Trophoblast cell (in vitro differentiated cells and primary cell): Measurements from ENCODE around the gene PRMT5. TPM values are rescaled to one million over a fixed set of nuclear protein-coding genes. Genes with fewer than 3 reads are reported as not detected.

Experiments used
- DNase-seq, 2 donors: peaks; one replicate each; pipeline ENCODE4 v3.0.0-alpha.2; 2016
- H2AFZ ChIP-seq: 2 replicates; pipeline ENCODE4 v1.6.1; 2013; ENCODE audit warnings: low read length, moderate library complexity, mild to moderate bottlenecking; ENCODE audit not compliant: insufficient read depth, poor library complexity
- H2AK5ac ChIP-seq: 2 replicates; pipeline ENCODE4 v1.6.1; 2013; ENCODE audit warnings: mild to moderate bottlenecking, low read length
- H2BK120ac ChIP-seq: 2 replicates; pipeline ENCODE4 v1.6.1; 2013; ENCODE audit warnings: low read length, mild to moderate bottlenecking, moderate library complexity; ENCODE audit not compliant: insufficient read depth, poor library complexity
- H2BK12ac ChIP-seq: 2 replicates; pipeline ENCODE4 v1.6.1; 2013; ENCODE audit warnings: mild to moderate bottlenecking, low read length, moderate library complexity
- H2BK5ac ChIP-seq: 2 replicates; pipeline ENCODE4 v1.6.1; 2013; ENCODE audit warnings: low read length, low read depth, moderate library complexity, mild to moderate bottlenecking; ENCODE audit not compliant: poor library complexity
- H3K14ac ChIP-seq: 2 replicates; pipeline ENCODE4 v1.6.1; 2013; ENCODE audit warnings: mild to moderate bottlenecking, low read length
- H3K18ac ChIP-seq: 2 replicates; pipeline ENCODE4 v1.6.1; 2013; ENCODE audit warnings: mild to moderate bottlenecking, low read length
- H3K23ac ChIP-seq: 2 replicates; pipeline ENCODE4 v1.6.1; 2013; ENCODE audit warnings: low read length
- H3K27ac ChIP-seq: 2 replicates; pipeline ENCODE4 v1.5.1; 2013; ENCODE audit warnings: low read depth, mild to moderate bottlenecking, inconsistent platforms, low read length, moderate library complexity
- H3K27me3 ChIP-seq: 2 replicates; pipeline ENCODE4 v1.6.1; 2013; ENCODE audit warnings: inconsistent platforms, mild to moderate bottlenecking, low read length, moderate library complexity; ENCODE audit not compliant: insufficient read depth
- H3K36me3 ChIP-seq, 2 experiments: 1 replicate in 1 of 2; 2 replicates in 1 of 2; pipeline ENCODE4 v1.6.1; 2013; ENCODE audit warnings: low read length in 2 of 2, mild to moderate bottlenecking in 2 of 2, moderate library complexity in 1 of 2; ENCODE audit not compliant: insufficient read depth in 2 of 2, control insufficient read depth in 1 of 2
- H3K4ac ChIP-seq: 2 replicates; pipeline ENCODE4 v1.6.1; 2013; ENCODE audit warnings: low read depth, mild to moderate bottlenecking, low read length, moderate library complexity
- H3K4me1 ChIP-seq, 2 experiments: 1 replicate in 1 of 2; 2 replicates in 1 of 2; pipeline ENCODE4 v1.6.1; 2013; ENCODE audit warnings: low read length in 2 of 2, mild to moderate bottlenecking in 2 of 2, moderate library complexity in 1 of 2; ENCODE audit not compliant: insufficient read depth in 2 of 2, control insufficient read depth in 1 of 2
- H3K4me2 ChIP-seq: 2 replicates; pipeline ENCODE4 v1.6.1; 2013; ENCODE audit warnings: inconsistent platforms, mild to moderate bottlenecking, low read length, moderate library complexity
- H3K4me3 ChIP-seq: 2 replicates; pipeline ENCODE4 v1.5.1; 2013; ENCODE audit warnings: mild to moderate bottlenecking, low read depth, low read length, inconsistent platforms
- H3K79me1 ChIP-seq: one replicate; pipeline ENCODE4 v1.6.1; 2013; ENCODE audit warnings: low read length
- H3K79me2 ChIP-seq: 2 replicates; pipeline ENCODE4 v1.6.1; 2013; ENCODE audit warnings: low read length, mild to moderate bottlenecking; ENCODE audit not compliant: control insufficient read depth, insufficient read depth, poor library complexity
- H3K9ac ChIP-seq: 2 replicates; pipeline ENCODE4 v1.6.1; 2013; ENCODE audit warnings: mild to moderate bottlenecking, low read length
- H3K9me3 ChIP-seq: 2 replicates; pipeline ENCODE4 v1.6.1; 2013; ENCODE audit warnings: low read depth, mild to moderate bottlenecking, control low read depth, inconsistent platforms, low read length; ENCODE audit not compliant: insufficient read depth
- H4K12ac ChIP-seq: 2 replicates; pipeline ENCODE4 v1.6.1; 2013; ENCODE audit warnings: low read depth, mild to moderate bottlenecking, low read length, moderate library complexity
- H4K8ac ChIP-seq: 2 replicates; pipeline ENCODE4 v1.6.1; 2013; ENCODE audit warnings: low read depth, mild to moderate bottlenecking, low read length, moderate library complexity
- H4K91ac ChIP-seq: one replicate; pipeline ENCODE4 v1.6.1; 2013; ENCODE audit warnings: low read depth, mild to moderate bottlenecking, low read length, moderate library complexity
- WGBS: extraction: QIAGEN DNeasy Blood & Tissue Kit; methylation state at CpG from one replicate; pipeline ENCODE4 v1.1.7; 2013; ENCODE audit warnings: missing lambda C conversion rate; ENCODE audit not compliant: insufficient read length, insufficient coverage; ENCODE audit errors: extremely low coverage; 5-methylcytosine and 5-hydroxymethylcytosine counted together
- polyA plus RNA-seq: library from polyadenylated mRNA; stranded (reverse); fragments of 200-250 nt; gene quantifications from 2 replicates; pipeline ENCODE4 v1.2.3, GENCODE V29; 2013

The PRMT5 gene
- polyA plus RNA-seq: 58.2 and 61.0 TPM in 2 replicates

DNA sequence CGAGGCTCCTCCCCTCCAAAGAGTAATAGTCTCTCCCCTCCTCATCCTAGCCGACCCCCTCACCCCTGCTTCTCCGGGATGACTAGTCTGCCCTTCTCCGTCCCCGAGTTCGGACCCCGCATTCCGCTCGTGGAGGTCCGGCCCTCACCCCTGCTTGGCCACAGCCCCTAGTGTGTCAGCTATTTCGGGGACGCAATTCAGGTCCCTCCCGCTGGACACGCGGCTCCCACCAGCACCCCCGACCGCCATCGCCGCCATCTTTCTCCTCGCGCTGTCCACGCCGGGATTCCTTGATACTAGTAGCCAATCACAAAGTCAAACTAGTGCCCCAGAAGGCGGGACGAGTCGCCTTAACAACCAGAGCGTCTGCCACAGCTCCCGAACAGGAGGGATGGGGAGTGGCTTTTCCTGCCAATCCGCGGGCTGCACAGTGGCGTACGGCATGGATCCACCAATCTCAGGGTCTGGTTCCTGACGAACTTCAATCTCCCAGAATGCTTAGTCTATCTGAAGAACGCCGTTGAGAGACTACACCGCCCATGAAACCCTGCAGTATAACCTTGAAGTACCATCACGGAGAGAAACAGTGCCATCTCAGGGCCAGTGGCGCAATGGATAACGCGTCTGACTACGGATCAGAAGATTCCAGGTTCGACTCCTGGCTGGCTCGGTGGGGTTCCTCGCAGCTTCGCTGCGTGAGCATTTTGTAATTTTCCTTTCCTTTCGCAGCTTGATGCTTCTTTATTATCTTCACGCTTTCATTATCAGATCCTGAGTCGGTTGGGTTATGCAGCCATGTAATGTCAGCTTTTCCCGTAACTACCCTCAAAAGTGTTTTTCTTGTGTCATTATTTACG is at the start of gene PRMT5:
TSS of gene PRMT5 (minus strand) at position 273 of the 857 bp plus-strand sequence. CDS start at position 258, 15 bp downstream.
- no CpG with 5 or more reads among the region's 51 CpGs for WGBS
- peak within 1 kb of the TSS; percentile 23 for H2BK12ac ChIP-seq
- peaks cover 6% of the 10 kb centered on the region for H3K79me1 ChIP-seq
- peak within 1 kb of the TSS; percentile 70 for H3K4me2 ChIP-seq
- H3K9me3 ChIP-seq: no peaks in the 10 kb centered on the region
- H2AFZ ChIP-seq: peak within 1 kb of the TSS; percentile 96
- peak within 1 kb of the TSS; percentile 88 for H4K91ac ChIP-seq
- peak within 1 kb of the TSS; percentile 96 for H4K12ac ChIP-seq
- peak within 1 kb of the TSS; percentile 89 for H2BK120ac ChIP-seq
- no peaks in the 10 kb centered on the region for H3K27me3 ChIP-seq
- H3K4ac ChIP-seq: peak within 1 kb of the TSS; percentile 50
- peak within 1 kb of the TSS; percentile 96 for H3K14ac ChIP-seq
- H3K4me3 ChIP-seq: peak within 1 kb of the TSS; percentile 100
- H3K9ac ChIP-seq: peak within 1 kb of the TSS; percentile 84
- H3K27ac ChIP-seq: peak within 1 kb of the TSS; percentile 67
- H3K4me1 ChIP-seq: peaks cover 4 to 6% of the 10 kb centered on the region in 2 experiments
- H3K18ac ChIP-seq: peak within 1 kb of the TSS; percentile 99
- peak within 1 kb of the TSS; percentile 89 for H2BK5ac ChIP-seq
- H3K23ac ChIP-seq: no peak within 1 kb of the TSS
- H3K79me2 ChIP-seq: peaks cover 8% of the 10 kb centered on the region
- peaks cover 8 to 14% of the 10 kb centered on the region in 2 experiments for H3K36me3 ChIP-seq
- DNase-seq: peak; percentile 100
- peak within 1 kb of the TSS; percentile 77 for H2AK5ac ChIP-seq
- peak within 1 kb of the TSS; percentile 92 for H4K8ac ChIP-seq

GRCh38 chr14:22978487-22978837 is 49.3 kb upstream of the PRMT5 start:
- Histone ChIP-seq H4K12ac (no peak overlapping the region), H3K4ac (peak overlapping the region; percentile 80), H3K27me3 (no peaks in the 10 kb centered on the region), H3K23ac (no peak overlapping the region), H3K36me3 (peaks cover 28 to 37% of the 10 kb centered on the region in 2 experiments), H2BK12ac (peak overlapping the region; percentile 90), H3K9me3 (no peaks in the 10 kb centered on the region), H4K91ac (peak overlapping the region; percentile 78), H2AFZ (no peak overlapping the region), H3K79me1 (peaks cover 43% of the 10 kb centered on the region), H2BK5ac (peak overlapping the region; percentile 84), H3K18ac (peak overlapping the region; percentile 98), H3K4me2 (peak overlapping the region; percentile 90), H3K4me1 (peaks cover 28 to 33% of the 10 kb centered on the region in 2 experiments), H3K14ac (peak overlapping the region; percentile 94), H3K4me3 (no peak overlapping the region), H3K9ac (no peak overlapping the region), H2BK120ac (peak overlapping the region; percentile 89), H3K79me2 (peaks cover 37% of the 10 kb centered on the region), H3K27ac (peak overlapping the region; percentile 93), H2AK5ac (peak overlapping the region; percentile 78), H4K8ac (peak overlapping the region; percentile 48)
- DNase-seq: no peak
- no CpG with 5 or more reads among the region's 3 CpGs for WGBS

- peak overlapping the region; percentile 98 for H3K18ac ChIP-seq
- H3K79me2 ChIP-seq: peaks cover 35% of the 10 kb centered on the region
- peak overlapping the region; percentile 89 for H2BK120ac ChIP-seq
- peak overlapping the region; percentile 94 for H3K14ac ChIP-seq
- peaks cover 34 to 43% of the 10 kb centered on the region in 2 experiments for H3K36me3 ChIP-seq
- H2BK5ac ChIP-seq: peak overlapping the region; percentile 84
- H3K79me1 ChIP-seq: peaks cover 41% of the 10 kb centered on the region
- peak overlapping the region; percentile 90 for H2BK12ac ChIP-seq
- H4K12ac ChIP-seq: peak overlapping the region; percentile 81
- peak overlapping the region; percentile 93 for H3K27ac ChIP-seq
- peak overlapping the region; percentile 48 for H4K8ac ChIP-seq
- WGBS: no CpG with 5 or more reads among the region's 8 CpGs
- peak overlapping the region; percentile 78 for H2AK5ac ChIP-seq
- DNase-seq: peak; percentile 45 to 57
- H2AFZ ChIP-seq: peak overlapping the region; percentile 14
- H3K4me1 ChIP-seq: peaks cover 28 to 32% of the 10 kb centered on the region in 2 experiments
- peak overlapping the region; percentile 90 for H3K4me2 ChIP-seq
- H3K4ac ChIP-seq: peak overlapping the region; percentile 80
- H3K9ac ChIP-seq: peak overlapping the region; percentile 13
- H3K4me3 ChIP-seq: no peak overlapping the region
- no peaks in the 10 kb centered on the region for H3K27me3 ChIP-seq
- H3K23ac ChIP-seq: no peak overlapping the region
- peak overlapping the region; percentile 78 for H4K91ac ChIP-seq
- H3K9me3 ChIP-seq: no peaks in the 10 kb centered on the region
Measured at GRCh38 chr14:22977684-22978486, 48.7 kb upstream of the PRMT5 start.

DNA sequence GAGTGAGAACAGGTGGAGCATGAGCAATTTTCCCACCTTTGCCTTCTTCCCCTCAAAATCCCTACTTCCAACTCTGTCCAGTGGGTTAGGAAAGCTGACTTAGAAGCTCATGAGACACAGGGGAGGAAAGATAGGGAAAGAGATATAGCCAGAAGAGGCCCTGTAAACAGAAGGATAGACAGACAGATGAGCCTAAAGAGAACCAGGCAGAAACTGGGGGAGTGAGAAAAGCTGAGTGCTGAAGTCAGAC is 48.2 kb upstream of the PRMT5 start:
- peak overlapping the region; percentile 39 for H2BK12ac ChIP-seq
- no peak overlapping the region for H3K4me3 ChIP-seq
- peak overlapping the region; percentile 58 for H3K18ac ChIP-seq
- H2BK5ac ChIP-seq: peak overlapping the region; percentile 74
- peaks cover 28 to 32% of the 10 kb centered on the region in 2 experiments for H3K4me1 ChIP-seq
- no peaks in the 10 kb centered on the region for H3K27me3 ChIP-seq
- no peak overlapping the region for H3K9ac ChIP-seq
- peak overlapping the region; percentile 68 for H4K91ac ChIP-seq
- peak overlapping the region; percentile 25 for H3K14ac ChIP-seq
- no peak overlapping the region for H4K12ac ChIP-seq
- peaks cover 35% of the 10 kb centered on the region for H3K79me2 ChIP-seq
- H2AK5ac ChIP-seq: no peak overlapping the region
- no peak overlapping the region for H2AFZ ChIP-seq
- peak overlapping the region; percentile 43 for H3K4me2 ChIP-seq
- H3K4ac ChIP-seq: no peak overlapping the region
- H3K9me3 ChIP-seq: no peaks in the 10 kb centered on the region
- peak overlapping the region; percentile 59 for H2BK120ac ChIP-seq
- peak overlapping the region; percentile 34 for H4K8ac ChIP-seq
- H3K79me1 ChIP-seq: peaks cover 36% of the 10 kb centered on the region
- no peak overlapping the region for H3K23ac ChIP-seq
- peak overlapping the region; percentile 84 for H3K27ac ChIP-seq
- DNase-seq: no peak
- H3K36me3 ChIP-seq: peaks cover 39 to 48% of the 10 kb centered on the region in 2 experiments
